KBM-7 (cell line): ENCODE data around the gene PRKRIP1.
"Not testable (repeated sequence)": the region's sequence is repeated elsewhere in the genome, so short reads cannot be mapped to it uniquely, and the experiment has no call there.

ENCODE experiments used
- DNase-seq: peaks from one replicate; pipeline ENCODE4 v3.0.0-alpha.2; 2015
- in situ Hi-C: fragments of 300-500 bp; cut with MboI; formaldehyde crosslinking; loops from 2 replicates; pipeline ENCODE4 v1.14.3; 2020; ENCODE audit warnings: low sequenced_read_pairs, low pct_unique_long_range_greater_than_20kb, mixed read lengths

PRKRIP1 gene

DNA sequence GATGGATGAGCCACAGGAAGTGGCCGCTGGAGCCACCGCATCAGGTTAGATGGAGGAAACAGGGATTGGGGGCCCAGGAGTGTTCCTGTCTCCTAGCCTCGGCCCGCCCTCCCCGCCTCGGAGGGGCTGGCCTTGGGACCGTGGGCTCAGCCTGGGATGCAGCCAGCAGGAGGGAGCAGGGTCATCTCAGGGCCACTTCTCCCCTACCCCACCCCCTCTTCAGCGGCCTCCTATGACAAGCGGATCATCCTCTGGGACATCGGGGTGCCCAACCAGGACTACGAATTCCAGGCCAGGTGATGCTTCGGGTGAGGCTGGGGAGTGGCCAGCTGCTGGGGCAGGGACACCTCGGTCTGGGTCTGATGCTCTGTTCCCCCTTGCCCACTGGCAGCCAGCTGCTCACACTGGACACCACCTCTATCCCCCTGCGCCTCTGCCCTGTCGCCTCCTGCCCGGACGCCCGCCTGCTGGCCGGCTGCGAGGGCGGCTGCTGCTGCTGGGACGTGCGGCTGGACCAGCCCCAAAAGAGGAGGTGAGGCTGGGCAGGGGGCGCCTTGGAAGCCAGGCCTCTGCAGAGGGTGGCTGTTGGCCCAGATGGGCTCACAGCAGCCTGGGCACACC, 73.3 kb downstream of the PRKRIP1 start:
- in situ Hi-C loops: loop anchor here (25.0 kb wide), 1 partner anchor 907 kb away; no protein-coding TSS in a partner anchor
- DNase-seq: no peak

DNA sequence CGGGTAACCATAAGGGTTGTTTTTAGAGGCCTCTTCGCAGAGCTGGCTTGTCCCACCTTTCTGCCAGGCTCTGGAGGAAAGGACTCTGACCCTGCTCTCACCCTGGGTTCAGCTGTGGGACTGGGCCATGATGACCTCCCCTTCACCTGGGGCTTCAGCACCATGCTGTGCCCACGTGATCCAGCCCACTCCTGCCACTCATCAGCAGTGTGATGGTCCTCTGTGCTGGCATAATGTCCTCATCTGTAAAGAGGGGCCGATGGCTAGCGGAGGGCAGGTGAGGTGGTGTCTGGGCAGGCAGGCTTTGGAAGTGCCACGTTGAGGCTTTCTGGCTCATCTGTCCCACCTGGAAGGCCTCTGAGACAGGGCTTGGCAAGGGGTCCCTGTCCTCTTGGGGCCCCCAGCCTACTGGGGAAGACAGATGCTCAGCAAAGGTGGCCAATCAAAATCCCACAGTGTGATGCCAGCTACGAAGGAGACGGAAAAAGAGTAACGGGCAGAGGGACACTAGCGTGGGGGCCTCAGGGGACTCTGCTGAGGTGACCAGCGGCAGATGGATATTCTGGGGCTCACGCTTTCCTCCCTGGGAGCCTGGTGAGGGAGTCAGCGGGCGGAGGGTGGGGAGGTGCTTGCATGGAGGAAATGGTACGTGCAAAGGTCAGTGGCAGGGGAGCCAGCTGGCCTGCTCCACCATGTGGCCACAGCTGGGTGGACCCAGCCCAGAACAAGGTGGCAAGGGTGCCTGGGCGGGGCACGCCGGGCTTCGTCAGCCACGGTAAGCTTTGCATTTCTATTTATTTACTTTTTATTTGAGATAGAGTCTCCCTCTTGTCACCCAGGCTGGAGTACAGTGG, 74.0 kb downstream of the PRKRIP1 start:
- no peak for DNase-seq
- in situ Hi-C loops: loop anchor here (25.0 kb wide), 1 partner anchor 908 kb away; no protein-coding TSS in a partner anchor

DNA sequence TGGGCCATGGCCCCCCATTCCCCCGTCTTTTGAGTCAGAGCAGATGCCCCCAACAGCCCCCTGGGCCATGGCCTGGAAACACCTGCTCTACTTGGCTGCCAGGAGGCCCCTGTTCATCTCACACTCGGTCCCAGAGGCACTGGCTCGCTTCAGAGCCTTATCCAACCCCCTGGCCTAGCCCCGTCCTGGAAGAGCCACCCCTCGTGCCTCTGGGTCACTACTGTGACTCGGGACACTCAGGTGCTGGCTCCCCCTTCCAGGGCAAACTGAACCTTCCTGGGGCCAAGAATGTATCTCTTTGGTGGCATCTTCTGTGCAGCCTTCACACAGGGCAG, 75.6 kb downstream of the PRKRIP1 start:
- DNase-seq: no peak
- in situ Hi-C loops: loop anchor here (25.0 kb wide), 1 partner anchor 909 kb away; no protein-coding TSS in a partner anchor

DNA sequence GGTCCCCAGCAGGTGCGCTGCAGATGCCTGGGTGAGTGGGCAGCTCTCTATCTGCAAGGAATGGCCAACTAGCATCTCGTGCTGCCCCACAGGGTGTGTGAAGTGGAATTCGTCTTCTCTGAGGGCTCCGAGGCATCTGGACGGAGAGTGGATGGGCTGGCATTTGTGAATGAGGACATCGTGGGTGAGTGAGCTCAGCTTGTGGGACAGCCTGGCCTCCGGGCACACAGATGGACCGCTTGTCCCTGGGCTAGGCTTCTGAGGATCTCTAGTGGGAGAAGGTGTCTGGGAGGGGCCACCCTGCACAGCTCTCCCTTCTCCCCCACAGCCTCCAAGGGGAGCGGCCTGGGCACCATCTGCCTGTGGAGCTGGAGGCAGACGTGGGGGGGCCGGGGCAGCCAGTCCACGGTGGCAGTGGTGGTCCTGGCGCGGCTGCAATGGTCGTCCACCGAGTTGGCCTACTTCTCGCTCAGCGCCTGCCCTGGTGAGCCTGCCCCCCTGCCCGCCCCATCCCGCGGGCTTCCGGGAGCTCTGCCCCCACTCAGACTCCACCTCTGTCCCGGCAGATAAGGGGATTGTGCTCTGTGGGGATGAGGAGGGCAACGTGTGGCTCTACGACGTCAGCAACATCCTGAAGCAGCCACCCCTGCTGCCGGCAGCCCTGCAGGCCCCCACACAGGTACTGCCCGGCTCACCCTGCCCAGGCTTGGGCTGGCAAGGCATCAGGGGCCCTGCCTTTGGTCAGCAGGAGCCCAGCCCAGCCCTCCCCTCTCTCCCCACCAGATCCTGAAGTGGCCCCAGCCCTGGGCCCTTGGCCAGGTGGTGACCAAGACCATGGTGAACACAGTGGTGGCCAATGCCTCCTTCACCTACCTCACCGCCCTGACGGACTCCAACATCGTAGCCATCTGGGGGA, 76.2 kb downstream of the PRKRIP1 start:
- in situ Hi-C loops: loop anchor here (25.0 kb wide), 1 partner anchor 910 kb away; no protein-coding TSS in a partner anchor
- DNase-seq: no peak

DNA sequence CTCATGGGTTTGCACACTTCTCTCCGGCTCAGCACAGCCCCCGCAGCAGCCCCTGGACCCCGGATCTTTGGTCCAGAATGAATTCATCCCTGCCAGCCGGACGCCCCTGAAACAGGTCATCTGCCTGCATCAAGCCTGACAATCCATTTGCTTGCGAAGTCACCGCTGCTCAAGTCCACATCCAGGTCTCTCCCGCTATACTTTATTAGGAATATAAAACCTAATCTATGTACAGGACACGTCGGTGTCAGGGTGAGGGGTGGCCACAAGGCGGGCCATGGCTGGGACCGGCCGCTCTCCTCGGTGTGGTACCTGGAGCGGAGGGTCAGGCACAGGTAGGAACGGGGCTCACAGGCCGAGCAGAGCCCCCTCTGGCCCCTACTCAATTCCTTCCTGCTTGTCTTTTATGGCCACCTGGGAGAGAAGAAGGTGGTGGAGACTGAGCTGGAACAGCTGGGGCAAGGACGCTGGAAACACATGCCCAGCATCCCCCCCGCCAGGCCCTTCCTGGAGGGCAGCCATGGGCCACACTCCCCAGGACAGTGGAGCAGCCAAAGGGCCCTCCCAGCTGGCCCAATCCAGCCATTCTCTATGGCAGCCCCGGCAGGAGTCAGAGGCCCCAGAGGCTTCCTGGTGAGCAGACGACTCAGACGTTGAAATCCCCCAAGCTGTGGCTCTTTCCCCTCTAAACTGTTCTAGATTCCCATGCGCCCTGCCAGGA, 77.3 kb downstream of the PRKRIP1 start:
- in situ Hi-C loops: loop anchor here (25.0 kb wide), 1 partner anchor 911 kb away; no protein-coding TSS in a partner anchor
- no peak for DNase-seq

DNA sequence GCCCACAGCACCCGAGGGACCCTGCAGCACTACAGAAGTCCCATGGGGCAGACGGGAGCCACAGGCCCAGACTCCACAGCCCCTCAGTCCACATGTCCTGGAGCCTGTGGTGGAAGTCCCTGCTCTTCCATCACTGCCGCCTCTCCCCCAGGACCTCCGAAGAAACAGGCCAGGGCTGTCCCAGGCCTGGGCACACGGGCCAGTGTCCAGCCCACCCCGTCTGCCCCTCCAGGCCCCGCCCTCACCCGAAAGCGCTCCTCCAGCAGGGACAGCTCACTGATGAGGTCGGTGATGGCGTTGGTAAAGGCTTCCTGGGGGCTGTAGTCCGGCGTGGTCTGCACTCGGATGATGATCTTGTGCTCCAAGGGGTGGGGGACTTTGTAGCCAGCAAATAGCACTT, 78.0 kb downstream of the PRKRIP1 start:
- in situ Hi-C loops: loop anchor here (25.0 kb wide), 1 partner anchor 912 kb away; no protein-coding TSS in a partner anchor
- DNase-seq: not testable (repeated sequence)

DNA sequence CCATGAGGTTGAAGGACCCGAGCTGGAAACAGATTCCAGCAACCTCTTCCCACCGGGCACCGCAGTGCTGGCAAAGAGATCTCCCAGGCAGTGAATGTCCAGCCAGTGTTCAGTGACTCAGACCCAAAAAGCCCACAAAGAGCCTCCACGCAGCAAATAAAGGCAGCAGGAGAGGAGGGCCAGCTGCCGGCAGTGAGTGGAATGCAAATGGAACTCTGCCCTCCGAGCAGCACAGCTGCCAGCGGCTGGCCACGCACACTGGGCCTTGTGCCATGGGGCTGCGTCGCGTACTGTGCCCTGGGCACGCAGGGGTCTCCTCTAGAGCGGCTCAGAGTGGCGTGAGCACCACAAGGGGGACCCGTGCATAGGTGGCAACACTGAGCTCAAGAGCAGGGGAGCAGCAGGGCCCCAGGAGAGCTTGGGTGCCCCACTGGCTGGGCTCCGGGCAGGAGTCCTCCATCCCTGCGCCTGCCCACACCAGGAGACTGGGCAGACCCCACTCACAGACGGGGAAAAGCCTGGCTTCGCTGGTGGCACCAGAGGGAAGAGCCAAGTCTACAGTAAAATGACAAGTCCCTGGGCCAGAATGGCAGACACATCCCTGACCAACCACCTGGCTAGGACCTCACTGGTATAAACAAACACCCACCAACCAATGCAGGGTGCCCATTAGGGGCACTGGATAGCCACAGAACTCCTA, 78.7 kb downstream of the PRKRIP1 start:
- DNase-seq: not testable (repeated sequence)
- in situ Hi-C loops: loop anchor here (25.0 kb wide), 1 partner anchor 913 kb away; no protein-coding TSS in a partner anchor
